Measurements from ENCODE around the gene IL15.

DNA sequence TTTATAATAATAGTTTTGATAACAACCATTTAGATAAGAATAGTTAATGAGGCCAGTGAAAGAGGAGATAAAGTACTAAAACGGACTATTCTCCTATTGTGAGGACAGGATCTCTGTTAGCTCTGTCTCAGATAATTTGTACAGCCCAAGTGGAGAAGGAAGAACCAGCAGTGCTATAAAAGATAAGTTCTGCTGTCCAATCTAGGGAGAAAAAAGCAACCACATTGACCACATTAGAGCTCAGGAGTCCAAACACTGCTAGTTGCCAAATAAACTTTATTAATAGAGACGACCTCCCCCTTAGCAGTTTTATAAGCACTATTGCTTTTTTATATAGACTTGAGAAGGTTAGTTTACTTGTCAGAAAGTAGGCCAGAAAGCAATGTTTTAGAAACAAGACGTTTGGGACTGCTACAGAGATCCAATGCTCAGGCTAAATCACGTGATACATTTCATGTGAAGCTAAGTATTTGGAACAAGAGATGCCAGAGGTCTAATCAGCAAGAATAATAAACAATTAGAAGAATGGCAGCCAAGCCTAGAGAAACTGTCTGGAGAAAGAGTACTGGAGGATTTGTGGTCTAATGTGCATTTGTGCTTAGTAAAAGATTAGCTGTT, 15.9 kb downstream of the IL15 start:
- TF ChIP-seq GATA3 (IDR thresholded peaks at IDR 0.05; ENCODE audit: low read depth, low read length) (no peak), GATA2 (IDR thresholded peaks at IDR 0.05; ENCODE audit: low read depth, low read length) (no peak)

All from SH-SY5Y (cell line).